ENCODE results near the gene CCDC18.
A peak's percentile ranks its signal among the peaks of the same experiment; 100 is the strongest.
"Not testable (repeated sequence)": the region's sequence is repeated elsewhere in the genome, so short reads cannot be mapped to it uniquely, and the experiment has no call there.

Gene CCDC18

DNA sequence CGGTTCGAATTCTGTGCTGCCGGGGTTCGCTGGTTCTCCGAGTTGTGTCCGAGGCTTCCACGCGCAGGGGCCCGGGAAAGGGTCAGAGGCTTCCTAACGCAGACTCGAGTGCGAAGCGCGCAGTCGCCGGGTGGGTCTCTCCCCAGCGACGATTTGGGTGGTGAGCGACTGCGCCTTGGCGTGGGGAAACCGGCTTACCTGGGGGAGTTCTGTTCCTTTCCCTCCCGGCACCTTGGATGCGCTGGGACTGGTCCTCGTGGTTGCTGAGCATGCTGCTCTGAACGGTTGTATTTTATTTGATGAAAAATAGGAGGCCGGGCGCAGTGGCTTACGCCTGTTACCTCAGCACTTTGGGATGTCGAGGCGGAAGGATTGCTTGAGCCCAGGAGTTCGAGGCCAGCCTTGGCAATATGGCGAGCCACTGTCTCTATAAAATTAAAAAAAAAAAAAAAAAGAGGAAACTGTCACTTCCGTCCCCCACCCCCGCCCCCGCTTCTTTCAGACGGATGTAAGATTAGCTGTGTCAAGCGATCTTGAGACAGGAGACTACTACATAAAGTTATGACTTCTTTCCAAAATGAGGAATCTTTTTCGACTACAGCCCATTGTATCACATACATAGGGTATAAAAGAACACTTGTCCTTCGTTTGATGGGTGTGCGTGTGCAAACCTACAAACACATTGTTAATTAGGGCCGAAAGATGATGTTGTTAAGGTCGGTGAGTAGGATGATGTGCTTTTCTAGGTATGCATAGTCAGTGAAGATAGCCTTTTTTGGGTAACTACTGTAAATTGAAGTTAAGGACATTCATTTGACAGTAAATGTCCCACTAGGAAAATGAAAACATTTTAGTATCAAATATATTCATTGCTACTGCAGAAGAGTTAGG lies at the start of gene CCDC18:
Gene CCDC18, plus strand, starts transcription at position 2 of the 891 bp plus-strand sequence. CDS start 2,638 bp downstream, outside the sequence.
- peak; percentile 68 for DNase-seq

- no peak for DNase-seq
These were observed 47.9 kb upstream of the CCDC18 start for GRCh38 chr1:93132638-93133037.

- DNase-seq: no peak
These were observed 44.1 kb upstream of the CCDC18 start for GRCh38 chr1:93136445-93136844.

GRCh38 chr1:93137604-93138292 lies 42.8 kb upstream of the CCDC18 start:
- no peak for DNase-seq

DNA sequence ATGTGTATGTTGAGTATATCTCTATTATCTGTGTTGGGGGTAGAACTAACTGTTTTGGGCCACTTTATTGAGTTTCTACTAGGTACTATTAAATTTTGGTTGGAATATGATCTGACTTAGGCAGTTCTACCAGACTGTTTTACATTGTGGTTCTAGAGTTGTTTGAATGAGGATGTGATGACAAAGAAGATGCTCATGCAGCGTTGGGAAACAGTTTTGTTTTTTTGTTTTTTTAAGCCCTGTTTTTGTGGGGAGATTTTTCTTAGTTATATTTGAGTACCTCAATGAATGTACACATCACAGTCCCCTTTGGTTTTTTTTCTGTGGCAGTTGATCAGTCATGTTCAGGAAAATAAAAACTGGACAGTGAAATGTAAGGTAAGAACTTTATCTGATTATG lies 40.4 kb upstream of the CCDC18 start:
- no peak for DNase-seq

DNA sequence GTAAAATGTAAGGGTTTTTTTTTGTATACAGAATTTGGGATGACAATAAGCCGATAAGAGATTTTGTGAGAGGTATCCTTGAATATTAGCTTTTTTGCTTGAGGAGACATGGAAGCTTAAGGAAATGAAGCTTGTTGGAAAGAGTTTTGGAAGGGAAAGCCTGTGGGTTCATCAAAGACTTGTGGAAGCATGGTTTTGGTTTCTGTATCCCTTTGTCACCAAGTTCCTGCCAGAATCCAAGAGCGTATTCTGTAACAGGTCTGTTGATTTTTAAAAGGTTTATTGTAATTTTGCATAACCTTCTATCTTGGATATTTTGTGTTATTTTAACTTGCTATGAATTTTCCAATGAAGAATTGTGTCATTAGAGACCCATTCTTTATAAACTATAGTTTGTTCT lies 38.4 kb upstream of the CCDC18 start:
- no peak for DNase-seq

- no peak for DNase-seq
These were observed 37.4 kb upstream of the CCDC18 start for GRCh38 chr1:93143136-93143535.

DNA sequence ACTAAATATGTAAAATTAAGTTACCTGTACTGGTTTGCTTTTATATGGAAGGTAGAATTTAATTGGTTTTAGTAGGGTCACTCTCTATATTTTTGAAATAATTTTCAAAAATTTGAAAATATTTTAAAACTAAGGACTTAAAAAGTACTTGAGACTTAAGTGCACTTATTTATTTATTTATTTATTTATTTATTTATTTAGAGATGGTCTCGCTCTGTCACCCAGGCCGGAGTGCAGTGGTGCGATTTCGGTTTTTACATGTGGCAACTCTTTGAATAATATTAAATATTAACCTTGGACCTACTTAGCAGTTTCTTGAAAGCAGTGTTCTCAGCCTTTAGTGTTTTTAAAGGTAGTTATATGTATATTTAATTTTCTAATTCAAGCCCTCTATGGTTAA lies 36.8 kb upstream of the CCDC18 start:
- DNase-seq: no peak

DNA sequence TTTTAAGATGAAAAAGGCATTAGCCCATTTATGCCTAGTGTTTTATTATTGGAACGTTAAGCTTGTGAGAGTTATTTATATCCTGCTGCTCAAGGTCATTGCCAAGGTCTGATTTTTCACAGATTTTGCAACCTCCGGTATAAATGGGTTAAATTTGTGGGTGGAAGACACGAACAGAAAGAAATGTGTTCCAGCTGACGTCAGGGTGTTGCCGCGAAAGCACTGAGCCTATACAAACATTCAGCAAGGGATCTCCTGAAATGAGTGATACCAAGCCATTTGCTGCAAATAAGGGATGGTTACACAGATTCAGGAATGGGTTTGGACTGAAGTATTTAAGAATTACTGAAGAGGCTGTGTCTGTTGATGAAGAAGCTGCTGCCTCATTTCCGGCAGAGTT lies 32.5 kb upstream of the CCDC18 start:
- DNase-seq: no peak

- no peak for DNase-seq
These were observed 29.8 kb upstream of the CCDC18 start for GRCh38 chr1:93150729-93151128.

GRCh38 chr1:93151474-93151873 lies 29.1 kb upstream of the CCDC18 start:
- no peak for DNase-seq

GRCh38 chr1:93152835-93153234 lies 27.7 kb upstream of the CCDC18 start:
- DNase-seq: no peak

- DNase-seq: no peak
These were observed 25.6 kb upstream of the CCDC18 start for GRCh38 chr1:93154898-93155297.

GRCh38 chr1:93155335-93155734 lies 25.2 kb upstream of the CCDC18 start:
- no peak for DNase-seq

DNA sequence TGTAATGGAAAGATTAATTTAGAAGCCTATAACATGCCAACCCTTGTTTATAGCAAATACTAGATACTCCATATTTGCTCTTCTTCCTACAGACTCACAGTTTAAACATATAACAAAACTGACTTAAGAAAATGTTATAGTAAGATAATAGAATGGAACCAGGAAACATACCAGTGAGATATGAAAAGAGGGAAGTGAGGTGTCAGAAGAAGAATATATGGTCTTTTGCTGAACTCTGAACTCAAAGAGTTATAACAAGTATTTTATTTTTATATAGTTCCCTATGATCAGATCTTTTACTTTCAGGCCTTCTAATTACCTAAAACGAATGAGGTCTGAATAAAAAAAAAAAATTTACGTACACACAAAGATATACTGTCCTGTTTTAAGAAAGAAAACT lies 21.2 kb upstream of the CCDC18 start:
- no peak for DNase-seq

DNA sequence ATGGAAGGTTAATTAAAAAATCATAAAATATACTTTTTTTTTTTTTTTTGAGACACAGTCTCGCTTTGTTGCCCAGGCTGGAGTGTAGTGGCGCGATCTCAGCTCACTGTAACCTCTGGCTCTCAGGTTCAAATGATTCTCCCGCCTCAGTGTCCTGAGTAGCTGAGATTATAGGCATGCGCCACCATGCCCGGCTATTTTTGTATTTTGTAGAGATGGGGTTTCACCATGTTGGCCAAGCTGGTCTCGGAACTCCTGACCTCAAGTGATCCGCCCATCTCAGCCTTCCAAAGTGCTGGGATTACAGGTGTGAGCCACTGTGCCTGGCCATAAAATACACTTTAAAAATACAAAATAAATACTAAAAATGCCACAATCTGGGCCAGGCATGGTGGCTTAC lies 17.2 kb upstream of the CCDC18 start:
- not testable (repeated sequence) for DNase-seq

DNA sequence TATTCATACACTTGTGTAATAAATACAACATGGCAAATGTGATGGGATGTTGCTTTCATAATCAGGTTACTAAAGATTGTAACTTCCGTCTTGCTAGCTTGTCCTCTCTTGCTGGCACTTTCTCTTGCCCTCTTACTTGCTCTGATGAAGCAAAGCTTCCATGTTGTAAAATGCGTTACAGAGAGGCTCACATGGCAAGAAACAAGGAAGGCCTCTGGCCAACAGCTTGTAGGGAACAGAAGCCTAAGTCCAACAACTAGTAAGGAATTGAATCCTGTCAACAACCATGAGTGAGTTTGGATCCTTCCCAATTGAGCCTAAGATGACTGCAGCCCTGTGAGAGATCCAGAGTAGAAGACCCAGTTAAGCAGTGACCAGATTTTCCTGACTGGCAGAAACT lies 15.7 kb upstream of the CCDC18 start:
- DNase-seq: no peak

GRCh38 chr1:93165895-93166294 lies 14.6 kb upstream of the CCDC18 start:
- DNase-seq: not testable (repeated sequence)

- no peak for DNase-seq
These were observed 13.5 kb upstream of the CCDC18 start for GRCh38 chr1:93167006-93167405.

DNA sequence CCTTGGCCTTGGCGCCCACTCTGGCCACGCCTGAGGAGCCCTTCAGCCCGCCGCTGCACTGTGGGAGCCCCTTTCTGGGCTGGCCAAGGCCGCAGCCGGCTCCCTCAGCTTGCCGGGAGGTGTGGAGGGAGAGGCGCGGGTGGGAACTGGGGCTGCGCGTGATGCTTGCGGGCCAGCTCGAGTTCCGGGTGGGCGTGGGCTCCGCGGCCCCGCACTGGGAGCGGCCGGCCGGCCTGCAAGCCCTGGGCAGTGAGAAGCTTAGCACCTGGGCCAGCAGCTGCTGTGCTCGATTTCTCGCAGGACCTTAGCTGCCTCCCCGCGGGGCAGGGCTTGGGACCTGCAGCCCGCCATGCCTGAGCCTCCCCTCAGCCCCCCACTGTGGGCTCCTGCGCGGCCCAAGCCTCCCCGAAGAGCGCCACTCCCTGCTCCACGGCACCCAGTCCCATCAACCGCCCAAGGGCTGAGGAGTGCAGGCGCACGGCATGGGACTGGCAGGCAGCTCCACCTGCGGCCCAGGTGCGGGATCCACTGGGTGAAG lies 10.3 kb upstream of the CCDC18 start:
- DNase-seq: not testable (repeated sequence)

DNA sequence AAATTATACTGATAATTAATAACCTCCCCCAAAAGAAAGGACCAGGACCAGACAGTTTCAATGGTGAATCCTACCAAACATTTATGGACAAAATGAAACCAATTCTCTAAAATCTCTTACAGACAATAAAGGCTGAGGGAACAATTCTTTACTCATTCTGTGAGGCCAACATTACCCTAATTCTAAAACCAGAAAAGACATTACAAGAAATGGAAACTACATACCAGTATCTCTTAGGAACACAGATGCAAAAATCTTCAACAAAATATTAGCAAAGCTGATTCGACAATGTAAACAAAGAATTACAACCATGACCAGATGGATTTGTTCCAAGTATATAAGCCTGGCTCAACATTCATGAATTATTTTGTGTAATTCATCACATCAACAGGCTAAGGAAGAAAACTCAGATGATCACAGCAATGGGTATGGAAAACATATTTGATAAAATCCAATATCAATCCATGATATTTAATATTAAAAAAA lies 8.9 kb upstream of the CCDC18 start:
- no peak for DNase-seq

- DNase-seq: no peak
These were observed 7.7 kb upstream of the CCDC18 start for GRCh38 chr1:93172778-93173177.

DNA sequence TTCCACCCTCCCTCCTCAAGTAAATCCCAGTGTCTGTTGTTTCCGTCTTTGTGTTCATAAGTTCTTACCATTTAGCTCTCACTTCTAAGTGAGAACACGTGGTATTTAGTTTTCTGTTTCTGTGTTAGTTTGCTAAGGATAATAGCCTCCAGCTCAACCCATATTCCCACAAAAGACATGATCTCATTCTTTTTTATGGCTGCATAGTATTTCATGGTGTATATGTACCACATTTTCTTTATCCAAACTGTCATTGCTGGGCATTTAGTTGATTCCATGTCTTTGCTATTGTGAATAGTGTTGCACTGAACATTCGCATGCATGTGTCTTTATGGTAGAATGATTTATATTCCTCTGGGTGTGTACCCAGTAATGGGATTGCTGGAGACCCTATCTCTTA lies 5.9 kb upstream of the CCDC18 start:
- not testable (repeated sequence) for DNase-seq

- DNase-seq: no peak
These were observed 2.5 kb upstream of the CCDC18 start for GRCh38 chr1:93177991-93178390.

All from activated CD4-positive, alpha-beta T cell treated with anti-CD3 and anti-CD28 coated beads for 48 hours (primary cell).